HEK293 (cell line): ENCODE results near the gene TIMM10B.
"Not testable (repeated sequence)": the region's sequence is repeated elsewhere in the genome, so short reads cannot be mapped to it uniquely, and the experiment has no call there.

Experiments used
- CTCF ChIA-PET: fragments of 350-600 bp; formaldehyde crosslinking; extraction: SDS; loops from one replicate; lab custom pipeline; 2021; ENCODE audit warnings: antibody characterized with exemption; lab: Yijun Ruan, JAX
- POLR2A ChIA-PET: fragments of 300-600 bp; formaldehyde crosslinking; extraction: SDS; loops from one replicate; lab custom pipeline; 2020; ENCODE audit warnings: antibody characterized with exemption, inconsistent platforms; lab: Yijun Ruan, JAX
- H3K27ac ChIP-seq: fragments of 200-500 bp; sonication (Bioruptor generic); 2 replicates; pipeline ENCODE4 v1.5.1; 2014; ENCODE audit warnings: low read depth, low read length, control low read depth, inconsistent platforms; ENCODE audit errors: extremely low read depth
- H3K36me3 ChIP-seq, 2 experiments: fragments of 200-500 bp in 1 of 2; sonication (Bioruptor generic) in 1 of 2; 1 replicate in 1 of 2; 2 replicates in 1 of 2; pipeline ENCODE4 v1.5.1; 2014 to 2017; ENCODE audit warnings: inconsistent platforms in 2 of 2, low read length in 2 of 2; ENCODE audit not compliant: control insufficient read depth in 2 of 2, insufficient read depth in 1 of 2
- H3K4me1 ChIP-seq: fragments of 200-500 bp; sonication (Bioruptor generic); 2 replicates; pipeline ENCODE4 v1.5.1; 2014; ENCODE audit warnings: mild to moderate bottlenecking, low read length, inconsistent platforms; ENCODE audit not compliant: control insufficient read depth, insufficient read depth
- H3K4me3 ChIP-seq: 2 replicates; pipeline ENCODE4 v1.5.1; 2011; ENCODE audit warnings: low read depth, mild to moderate bottlenecking, control low read depth, low read length, moderate library complexity
- H3K9me3 ChIP-seq: fragments of 200-500 bp; sonication (Bioruptor generic); 2 replicates; pipeline ENCODE4 v1.5.1; 2014; ENCODE audit warnings: low read depth, low read length, inconsistent platforms; ENCODE audit not compliant: control insufficient read depth, insufficient read depth
- BCL11B ChIP-seq: fragments of 450-650 bp; formaldehyde crosslinking; IDR thresholded peaks from 2 replicates; pipeline ENCODE4 v1.5.1; 2016; ENCODE audit warnings: low read depth, missing biosample characterization, missing genetic modification characterization
- ELK4 ChIP-seq: IDR thresholded peaks from 2 replicates; pipeline ENCODE4 v1.6.1; 2011; ENCODE audit warnings: mild to moderate bottlenecking, low read depth, low read length, borderline replicate concordance
- GLIS1 ChIP-seq: fragments of 450-650 bp; formaldehyde crosslinking; IDR thresholded peaks from 2 replicates; pipeline ENCODE4 v1.5.1; 2016; ENCODE audit warnings: missing biosample characterization, missing genetic modification characterization
- HIC1 ChIP-seq: fragments of 450-650 bp; formaldehyde crosslinking; IDR thresholded peaks from 2 replicates; pipeline ENCODE4 v1.5.1; 2016; ENCODE audit warnings: missing biosample characterization, missing genetic modification characterization
- INSM2 ChIP-seq: fragments of 450-650 bp; formaldehyde crosslinking; IDR thresholded peaks from 2 replicates; pipeline ENCODE4 v1.5.1; 2016; ENCODE audit warnings: missing biosample characterization, missing genetic modification characterization
- PRDM6 ChIP-seq: fragments of 450-650 bp; formaldehyde crosslinking; IDR thresholded peaks from 2 replicates; pipeline ENCODE4 v1.5.1; 2017; ENCODE audit warnings: missing biosample characterization, missing genetic modification characterization
- TRIM28 ChIP-seq: IDR thresholded peaks from 2 replicates; pipeline ENCODE4 v1.6.1; 2011; ENCODE audit warnings: low read length, control low read depth, borderline replicate concordance
- ZBTB1 ChIP-seq: fragments of 450-650 bp; formaldehyde crosslinking; IDR thresholded peaks from 2 replicates; pipeline ENCODE4 v1.5.1; 2016; ENCODE audit warnings: missing biosample characterization, missing genetic modification characterization
- ZBTB49 ChIP-seq: fragments of 450-650 bp; formaldehyde crosslinking; IDR thresholded peaks from 2 replicates; pipeline ENCODE4 v1.5.1; 2016; ENCODE audit warnings: missing biosample characterization, missing genetic modification characterization, low read depth
- ZNF19 ChIP-seq: fragments of 450-650 bp; formaldehyde crosslinking; IDR thresholded peaks from 2 replicates; pipeline ENCODE4; 2016; ENCODE audit warnings: missing biosample characterization, missing genetic modification characterization, low read depth
- ZNF274 ChIP-seq, 2 experiments: fragments of 200-500 bp in 1 of 2; fragments of 450-650 bp in 1 of 2; sonication (Bioruptor generic) in 1 of 2; formaldehyde crosslinking in 1 of 2; IDR thresholded peaks; 2 replicates each; pipeline versions ENCODE4 v1.5.1 to v1.6.1; 2014 to 2016; ENCODE audit warnings: borderline replicate concordance in 1 of 2, inconsistent platforms in 1 of 2, low read length in 1 of 2, missing biosample characterization in 1 of 2, missing genetic modification characterization in 1 of 2
- ZNF423 ChIP-seq: fragments of 450-650 bp; formaldehyde crosslinking; IDR thresholded peaks from 2 replicates; pipeline ENCODE4 v1.5.1; 2016; ENCODE audit warnings: missing biosample characterization, missing genetic modification characterization
- ZNF549 ChIP-seq: fragments of 450-650 bp; IDR thresholded peaks from 2 replicates; pipeline ENCODE4 v1.5.1; 2018; ENCODE audit warnings: missing biosample characterization, missing genetic modification characterization, mild to moderate bottlenecking, inconsistent platforms, moderate library complexity
- ZNF585B ChIP-seq: fragments of 450-650 bp; formaldehyde crosslinking; IDR thresholded peaks from 2 replicates; pipeline ENCODE4 v1.5.1; 2016; ENCODE audit warnings: missing biosample characterization, missing genetic modification characterization
- ZNF777 ChIP-seq: fragments of 450-650 bp; formaldehyde crosslinking; IDR thresholded peaks from 2 replicates; pipeline ENCODE4 v1.5.1; 2017; ENCODE audit warnings: missing biosample characterization, missing genetic modification characterization, borderline replicate concordance
- ZNF830 ChIP-seq: fragments of 450-650 bp; IDR thresholded peaks from 2 replicates; pipeline ENCODE4 v1.5.0; 2018; ENCODE audit warnings: missing biosample characterization, missing genetic modification characterization, low read depth, mild to moderate bottlenecking, moderate library complexity
- ZSCAN16 ChIP-seq: fragments of 450-650 bp; formaldehyde crosslinking; IDR thresholded peaks from 2 replicates; pipeline ENCODE4 v1.5.1; 2016; ENCODE audit warnings: missing biosample characterization, missing genetic modification characterization

The TIMM10B gene

GRCh38 chr11:6516865-6517264, 35.6 kb downstream of the TIMM10B start (continued):
- TF ChIP-seq INSM2 (tag by site-specific recombination) (no peak), ZNF549 (tag by site-specific recombination) (no peak), ZNF423 (tag by site-specific recombination) (no peak)

- TF ChIP-seq ZNF585B (tag by site-specific recombination) (no peak), ZNF274 (IDR thresholded peaks at IDR 0.05; ENCODE audit: low read length) (no peak), ZNF274 (tag by site-specific recombination; IDR thresholded peaks at IDR 0.05; ENCODE audit: borderline replicate concordance) (no peak), ZNF830 (tag by site-specific recombination) (no peak), ZBTB49 (no peak), BCL11B (tag by site-specific recombination) (no peak), ELK4 (no peak), ZNF549 (tag by site-specific recombination) (no peak), GLIS1 (tag by site-specific recombination) (no peak)
- CTCF ChIA-PET, result interaction anchor here (0.6 to 5.6 kb wide), 4 partner anchors 11 to 348 kb away, joined by 3 to 33 read pairs (median 6); partner anchors contain the start of gene MRPL17
- Histone ChIP-seq H3K27ac (no peak overlapping the region), H3K4me1 (no peaks in the 10 kb centered on the region), H3K9me3 (no peaks in the 10 kb centered on the region), H3K4me3 (no peak overlapping the region), H3K36me3 (peaks cover 0 to 25% of the 10 kb centered on the region in 2 experiments; a peak in 1 of 3 replicates)
- POLR2A ChIA-PET, result no interaction called here
Measured at GRCh38 chr11:6520265-6520664, 39.0 kb downstream of the TIMM10B start.

- POLR2A ChIA-PET, H3K9me3 ChIP-seq, H3K4me3 ChIP-seq, H3K4me1 ChIP-seq, H3K27ac ChIP-seq: not testable (repeated sequence)
- CTCF ChIA-PET, result interaction anchor here (0.6 to 5.6 kb wide), 2 partner anchors 9 to 53 kb away, joined by 4 to 33 read pairs; no protein-coding TSS in a partner anchor
- peaks cover 0 to 19% of the 10 kb centered on the region in 2 experiments; a peak in 1 of 3 replicates for H3K36me3 ChIP-seq
Measured at GRCh38 chr11:6521946-6522345, 40.6 kb downstream of the TIMM10B start.

GRCh38 chr11:6523253-6523652, 42.0 kb downstream of the TIMM10B start:
- ChIA-PET CTCF (interaction anchor here (1.1 to 5.6 kb wide), 3 partner anchors 8 to 160 kb away, joined by 3 to 33 read pairs (median 6); partner anchors contain the start of gene MRPL17), POLR2A (no interaction called here)
- TF ChIP-seq ZNF19 (tag by site-specific recombination) (no peak), ZSCAN16 (tag by site-specific recombination) (no peak), ZNF585B (tag by site-specific recombination) (no peak), ZBTB1 (no peak), ZNF777 (tag by site-specific recombination) (no peak), BCL11B (tag by site-specific recombination) (no peak), PRDM6 (tag by site-specific recombination) (no peak), TRIM28 (no peak), HIC1 (tag by site-specific recombination) (no peak)
- H3K36me3 ChIP-seq, result peaks cover 0 to 18% of the 10 kb centered on the region in 2 experiments; a peak in 1 of 3 replicates
- no peaks in the 10 kb centered on the region for H3K9me3 ChIP-seq
- H3K4me1 ChIP-seq, result no peaks in the 10 kb centered on the region
- H3K4me3 ChIP-seq, result no peak overlapping the region
- H3K27ac ChIP-seq, result no peak overlapping the region
